Activated naive CD8-positive, alpha-beta T cell (primary cell): ENCODE data around the gene TMEM63C.
"Not testable (repeated sequence)": the region's sequence is repeated elsewhere in the genome, so short reads cannot be mapped to it uniquely, and the experiment has no call there.

Experiments used
- H3K27ac Mint-ChIP-seq: one replicate; pipeline ENCODE4 v1.8.0; 2021; ENCODE audit warnings: mixed read lengths
- H3K27me3 Mint-ChIP-seq: one replicate; pipeline ENCODE4 v1.8.0; 2021; ENCODE audit warnings: mixed read lengths
- H3K36me3 Mint-ChIP-seq: one replicate; pipeline ENCODE4 v1.8.0; 2021; ENCODE audit warnings: mixed read lengths
- H3K4me1 Mint-ChIP-seq: one replicate; pipeline ENCODE4 v1.8.0; 2021; ENCODE audit warnings: low read depth, mixed read lengths
- H3K4me3 Mint-ChIP-seq: one replicate; pipeline ENCODE4 v1.8.0; 2021; ENCODE audit warnings: mild to moderate bottlenecking, mixed read lengths
- H3K9me3 Mint-ChIP-seq: one replicate; pipeline ENCODE4 v1.8.0; 2021; ENCODE audit warnings: low read depth, mixed read lengths

Gene TMEM63C

DNA sequence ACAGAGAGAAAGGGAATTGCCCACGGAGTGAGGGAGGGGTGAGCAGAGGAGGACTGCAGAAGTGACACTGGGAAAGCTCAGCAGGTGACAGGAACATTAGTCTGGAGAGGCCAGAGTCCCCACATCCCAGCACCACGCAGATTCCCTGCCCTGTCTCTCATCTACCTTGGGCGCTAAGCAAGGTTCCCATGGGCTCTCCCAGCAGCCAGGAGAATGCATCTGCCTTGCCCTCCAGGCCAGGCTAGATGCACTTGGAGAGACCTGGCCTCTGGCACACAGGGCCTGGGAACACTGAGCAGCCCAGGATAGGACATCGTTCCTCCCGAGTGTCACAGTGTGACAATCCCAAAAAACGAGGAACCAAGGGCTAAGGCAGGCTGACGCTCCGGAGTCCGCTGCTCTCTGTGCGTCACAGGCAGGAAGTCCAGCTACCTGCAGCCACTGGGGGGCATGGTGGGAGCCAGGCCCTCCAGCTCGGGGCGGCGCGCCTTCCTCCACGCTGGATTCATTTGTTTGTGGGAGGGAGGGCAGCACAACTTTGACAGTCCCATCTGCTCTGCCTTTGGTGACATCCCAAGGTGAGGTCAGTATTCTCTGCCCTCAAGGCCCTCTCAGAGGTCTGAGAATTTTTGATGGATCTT lies 94.8 kb downstream of the TMEM63C start:
- Mint-ChIP-seq H3K36me3 (no peaks in the 10 kb centered on the region), H3K9me3 (no peaks in the 10 kb centered on the region), H3K4me1 (no peaks in the 10 kb centered on the region), H3K27me3 (peaks cover 6% of the 10 kb centered on the region), H3K27ac (no peak overlapping the region), H3K4me3 (no peak overlapping the region)

DNA sequence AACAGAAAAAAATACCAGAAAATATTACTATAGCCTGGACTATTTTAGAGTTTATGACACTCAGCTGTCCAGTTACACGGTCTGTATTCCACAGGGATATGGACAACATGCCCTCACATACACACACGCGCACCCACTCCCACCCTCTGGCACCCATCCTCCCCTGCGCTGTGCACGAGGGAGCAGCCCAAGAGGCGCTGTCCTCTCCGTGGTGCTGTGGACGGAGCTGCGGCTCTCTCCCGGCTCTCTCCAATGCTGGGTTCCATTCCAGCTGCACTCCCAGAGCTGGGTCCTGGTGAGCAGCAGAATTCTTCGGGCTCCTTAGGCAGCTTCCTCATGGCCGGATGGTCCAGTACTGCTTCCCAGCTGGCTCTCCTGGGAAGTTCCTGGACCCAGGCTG lies 95.4 kb downstream of the TMEM63C start:
- Mint-ChIP-seq H3K27ac (no peak overlapping the region), H3K27me3 (peaks cover 6% of the 10 kb centered on the region), H3K36me3 (no peaks in the 10 kb centered on the region), H3K4me1 (no peaks in the 10 kb centered on the region), H3K9me3 (no peaks in the 10 kb centered on the region), H3K4me3 (no peak overlapping the region)

DNA sequence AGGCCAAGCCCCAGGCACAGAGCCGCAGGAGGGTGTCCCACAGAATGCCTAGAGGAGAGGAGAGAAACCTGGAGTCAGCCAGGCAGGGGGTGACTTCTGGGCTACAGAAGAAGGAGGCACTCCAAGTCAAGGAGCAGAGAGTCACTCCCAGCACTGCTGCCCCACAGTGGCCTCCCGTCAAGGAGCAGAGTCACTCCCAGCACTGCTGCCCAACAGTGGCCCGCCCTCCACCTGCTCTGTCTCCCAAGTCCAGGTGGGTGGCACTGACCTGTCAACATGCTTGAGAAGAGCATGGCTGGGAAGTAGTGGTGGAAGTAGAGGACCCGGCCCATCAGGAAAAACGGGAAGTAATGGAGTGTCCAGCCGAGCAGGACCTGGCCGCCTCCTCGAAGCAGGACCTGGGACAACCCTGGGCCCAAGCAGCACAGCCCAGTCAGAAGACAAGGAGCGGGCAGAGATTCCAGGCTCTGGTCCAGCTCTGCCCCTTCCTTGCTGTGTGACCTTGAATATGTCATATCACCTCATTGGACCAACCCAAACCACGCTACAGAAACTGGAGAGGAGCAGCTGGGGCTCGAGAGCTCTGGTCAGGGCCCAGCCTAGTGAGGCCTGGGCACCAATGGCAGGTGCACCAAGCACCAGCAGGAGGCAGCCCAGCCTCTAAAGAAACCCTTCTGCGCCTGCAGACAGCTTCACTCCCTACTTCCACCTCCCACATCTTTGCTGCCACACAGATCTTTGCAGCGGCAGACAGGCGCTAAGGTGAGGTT lies 97.0 kb downstream of the TMEM63C start:
- H3K36me3 Mint-ChIP-seq, result no peaks in the 10 kb centered on the region
- no peak overlapping the region for H3K4me3 Mint-ChIP-seq
- no peaks in the 10 kb centered on the region for H3K4me1 Mint-ChIP-seq
- H3K27me3 Mint-ChIP-seq, result no peaks in the 10 kb centered on the region
- no peaks in the 10 kb centered on the region for H3K9me3 Mint-ChIP-seq
- no peak overlapping the region for H3K27ac Mint-ChIP-seq

DNA sequence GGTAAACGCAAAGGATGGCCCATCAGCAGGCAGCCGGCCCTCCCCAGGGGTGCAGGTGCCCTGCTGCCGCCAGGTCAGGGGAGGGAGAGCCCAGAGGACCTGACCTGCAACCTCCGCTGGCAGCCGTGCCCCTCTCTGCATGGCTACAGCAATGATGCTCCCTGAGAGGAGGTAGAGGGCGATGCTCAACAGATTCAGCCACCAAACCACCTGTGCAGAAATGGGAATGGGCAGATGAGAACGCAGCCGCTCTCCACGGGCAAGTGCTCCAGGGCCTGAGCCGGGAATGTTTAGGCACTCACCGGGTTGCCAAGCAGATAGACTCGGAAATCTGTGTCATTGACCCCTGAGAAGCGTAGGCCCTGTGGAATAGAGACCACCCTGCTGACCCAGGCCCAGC lies 98.1 kb downstream of the TMEM63C start:
- Mint-ChIP-seq H3K27me3 (no peaks in the 10 kb centered on the region), H3K27ac (no peak overlapping the region), H3K4me1 (no peaks in the 10 kb centered on the region), H3K4me3 (no peak overlapping the region), H3K36me3 (peaks cover 6% of the 10 kb centered on the region), H3K9me3 (no peaks in the 10 kb centered on the region)

GRCh38 chr14:77280921-77281320 lies 99.3 kb downstream of the TMEM63C start:
- peaks cover 13% of the 10 kb centered on the region for H3K36me3 Mint-ChIP-seq
- not testable (repeated sequence) for H3K4me1 Mint-ChIP-seq, H3K27me3 Mint-ChIP-seq, H3K4me3 Mint-ChIP-seq, H3K27ac Mint-ChIP-seq, H3K9me3 Mint-ChIP-seq

- H3K27me3 Mint-ChIP-seq, result no peaks in the 10 kb centered on the region
- H3K4me3 Mint-ChIP-seq, result no peak overlapping the region
- H3K9me3 Mint-ChIP-seq, result no peaks in the 10 kb centered on the region
- H3K27ac Mint-ChIP-seq, result no peak overlapping the region
- H3K36me3 Mint-ChIP-seq, result peaks cover 18% of the 10 kb centered on the region
- H3K4me1 Mint-ChIP-seq, result no peaks in the 10 kb centered on the region
Measured at GRCh38 chr14:77281852-77282410, 100.3 kb downstream of the TMEM63C start.

DNA sequence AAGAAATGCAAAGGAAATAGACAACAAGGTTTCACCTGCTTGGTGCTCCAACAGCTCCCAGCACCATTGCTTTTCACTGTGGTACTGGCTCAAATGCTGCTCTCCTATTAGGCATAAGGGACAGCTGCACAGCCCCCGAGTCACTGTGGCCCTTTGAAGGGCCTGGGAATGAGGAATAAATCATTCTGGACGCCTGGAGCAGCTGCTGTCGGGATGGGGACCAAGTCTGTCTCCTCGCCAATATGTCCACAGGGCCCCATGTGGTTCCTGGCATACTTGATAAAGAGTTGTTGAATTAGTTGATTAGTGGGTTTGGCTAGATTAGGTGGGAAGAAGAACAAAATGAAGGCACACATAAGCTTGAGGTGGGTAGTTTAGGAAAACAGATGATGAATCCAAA lies 102.5 kb downstream of the TMEM63C start:
- H3K4me1 Mint-ChIP-seq, result no peaks in the 10 kb centered on the region
- H3K27ac Mint-ChIP-seq, result no peak overlapping the region
- peaks cover 22% of the 10 kb centered on the region for H3K36me3 Mint-ChIP-seq
- no peak overlapping the region for H3K4me3 Mint-ChIP-seq
- no peaks in the 10 kb centered on the region for H3K9me3 Mint-ChIP-seq
- no peaks in the 10 kb centered on the region for H3K27me3 Mint-ChIP-seq

DNA sequence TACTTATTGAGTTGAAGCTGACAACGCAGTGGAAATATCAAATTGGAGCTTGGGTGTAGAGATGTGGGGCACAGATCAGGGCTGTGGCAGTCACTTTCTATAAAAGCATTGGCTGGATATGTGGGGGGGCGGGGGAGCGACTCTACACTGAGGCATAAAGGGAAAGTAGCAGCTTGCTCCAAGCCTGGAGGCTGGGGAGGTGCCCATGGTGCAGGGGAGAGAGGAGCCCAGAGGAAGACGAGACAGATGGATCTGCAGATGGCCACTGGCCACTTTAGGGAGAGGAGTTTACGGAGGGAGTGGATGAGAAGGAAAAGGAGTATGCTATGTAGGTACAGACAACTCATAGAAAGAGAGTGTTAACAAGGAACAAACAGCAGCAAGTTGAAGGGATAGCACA lies 102.9 kb downstream of the TMEM63C start:
- Mint-ChIP-seq H3K4me3 (no peak overlapping the region), H3K4me1 (no peaks in the 10 kb centered on the region), H3K36me3 (peaks cover 22% of the 10 kb centered on the region), H3K9me3 (no peaks in the 10 kb centered on the region), H3K27ac (no peak overlapping the region), H3K27me3 (no peaks in the 10 kb centered on the region)

DNA sequence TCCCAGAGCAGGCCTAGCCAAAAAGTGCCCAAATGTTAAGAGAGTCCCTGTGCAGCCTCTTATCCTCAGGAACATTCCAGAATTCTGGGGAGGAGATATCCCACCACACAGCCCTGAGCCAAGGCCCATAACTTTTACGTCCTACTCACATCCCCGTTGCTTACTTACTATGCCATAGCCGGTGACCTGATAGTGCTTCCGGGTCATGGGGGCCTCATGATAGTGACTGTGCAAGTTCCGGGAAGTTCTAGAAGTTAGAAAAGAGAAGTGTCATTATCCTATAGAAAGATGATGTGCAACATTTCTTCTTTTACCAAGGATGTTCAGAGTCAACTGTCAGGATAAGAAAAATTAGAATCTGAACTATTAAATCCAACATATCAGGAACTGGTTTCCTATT lies 105.0 kb downstream of the TMEM63C start:
- H3K36me3 Mint-ChIP-seq, result peaks cover 25% of the 10 kb centered on the region
- H3K4me3 Mint-ChIP-seq, result no peak overlapping the region
- no peak overlapping the region for H3K27ac Mint-ChIP-seq
- H3K9me3 Mint-ChIP-seq, result no peaks in the 10 kb centered on the region
- H3K4me1 Mint-ChIP-seq, result no peaks in the 10 kb centered on the region
- H3K27me3 Mint-ChIP-seq, result no peaks in the 10 kb centered on the region

- peaks cover 20% of the 10 kb centered on the region for H3K36me3 Mint-ChIP-seq
- H3K27me3 Mint-ChIP-seq, result no peaks in the 10 kb centered on the region
- H3K27ac Mint-ChIP-seq, result no peak overlapping the region
- H3K4me1 Mint-ChIP-seq, result no peaks in the 10 kb centered on the region
- H3K4me3 Mint-ChIP-seq, result no peak overlapping the region
- H3K9me3 Mint-ChIP-seq, result no peaks in the 10 kb centered on the region
Measured at GRCh38 chr14:77290705-77291104, 109.1 kb downstream of the TMEM63C start.

- H3K27me3 Mint-ChIP-seq, result no peaks in the 10 kb centered on the region
- no peak overlapping the region for H3K27ac Mint-ChIP-seq
- peaks cover 7% of the 10 kb centered on the region for H3K36me3 Mint-ChIP-seq
- no peak overlapping the region for H3K4me3 Mint-ChIP-seq
- no peaks in the 10 kb centered on the region for H3K9me3 Mint-ChIP-seq
- no peaks in the 10 kb centered on the region for H3K4me1 Mint-ChIP-seq
Measured at GRCh38 chr14:77296155-77296554, 114.6 kb downstream of the TMEM63C start.

GRCh38 chr14:77296906-77297305 lies 115.3 kb downstream of the TMEM63C start:
- Mint-ChIP-seq H3K4me1 (no peaks in the 10 kb centered on the region), H3K27me3 (no peaks in the 10 kb centered on the region), H3K36me3 (peaks cover 7% of the 10 kb centered on the region), H3K27ac (no peak overlapping the region), H3K9me3 (no peaks in the 10 kb centered on the region), H3K4me3 (no peak overlapping the region)

DNA sequence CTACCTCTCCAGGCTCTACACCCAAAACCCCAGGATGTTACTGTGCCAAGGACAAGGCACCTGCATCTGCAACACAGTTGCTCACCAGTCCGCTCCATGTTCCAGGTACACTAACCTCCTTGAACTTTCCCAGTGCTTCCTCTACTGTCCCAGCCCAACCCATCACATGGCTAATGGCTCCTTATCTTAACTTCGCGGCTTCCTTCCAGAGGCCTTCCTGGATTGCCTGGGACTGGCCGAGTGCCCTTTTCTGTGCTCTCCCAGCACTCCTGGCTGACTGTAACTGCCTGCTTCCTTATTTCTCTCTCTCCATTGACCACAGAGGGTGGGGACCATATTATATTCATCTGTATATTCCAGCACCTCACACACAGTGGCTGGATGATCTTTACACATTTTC lies 118.2 kb downstream of the TMEM63C start:
- H3K9me3 Mint-ChIP-seq, result no peaks in the 10 kb centered on the region

DNA sequence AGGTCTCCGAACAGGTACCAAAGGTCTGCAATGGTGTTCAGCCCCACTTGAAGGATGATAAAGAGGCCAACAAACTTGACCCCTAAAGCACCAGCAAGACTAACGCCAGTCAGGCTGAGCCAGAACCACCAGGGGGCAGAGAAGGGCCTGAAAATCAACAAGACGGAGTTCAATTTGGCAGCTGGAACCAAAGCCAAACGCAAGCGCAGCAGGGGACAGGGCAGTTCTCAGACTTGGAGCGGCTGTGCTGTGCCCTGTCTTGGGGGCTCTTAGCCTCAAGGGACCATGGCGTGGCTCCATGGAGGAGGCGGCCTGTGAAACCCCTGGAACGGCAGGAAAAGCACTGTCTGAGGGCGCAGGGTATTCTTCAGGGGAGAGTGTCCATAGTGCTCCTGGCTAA lies 119.5 kb downstream of the TMEM63C start:
- H3K27me3 Mint-ChIP-seq, result no peaks in the 10 kb centered on the region
- H3K27ac Mint-ChIP-seq, result no peak overlapping the region
- peaks cover 4% of the 10 kb centered on the region for H3K36me3 Mint-ChIP-seq
- H3K4me1 Mint-ChIP-seq, result peaks cover 12% of the 10 kb centered on the region
- no peak overlapping the region for H3K4me3 Mint-ChIP-seq
- no peaks in the 10 kb centered on the region for H3K9me3 Mint-ChIP-seq

More for the DNA sequence above, 118.2 kb downstream of the TMEM63C start:
- H3K4me1 Mint-ChIP-seq, result peaks cover 12% of the 10 kb centered on the region
- H3K27ac Mint-ChIP-seq, result no peak overlapping the region
- H3K27me3 Mint-ChIP-seq, result no peaks in the 10 kb centered on the region
- H3K36me3 Mint-ChIP-seq, result peaks cover 8% of the 10 kb centered on the region
- H3K4me3 Mint-ChIP-seq, result no peak overlapping the region

DNA sequence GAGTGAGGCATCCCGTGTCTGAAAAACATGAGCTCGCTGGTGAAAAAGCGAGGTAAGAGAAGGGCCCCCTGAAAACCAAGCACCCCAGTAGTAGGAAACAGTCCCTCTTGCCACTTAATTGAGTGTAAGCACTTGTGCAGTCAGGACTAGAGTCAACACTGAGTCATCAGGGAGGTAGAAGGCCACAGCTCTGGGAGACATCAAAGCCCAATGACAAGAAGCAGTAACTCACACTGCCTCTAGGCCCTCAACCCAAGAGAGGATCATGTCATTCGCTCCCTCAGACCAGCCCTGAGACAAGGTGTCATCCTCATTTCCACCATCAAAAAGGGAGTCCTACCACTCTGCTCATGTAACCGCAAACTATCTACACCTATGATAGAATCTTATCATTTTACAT lies 121.3 kb downstream of the TMEM63C start:
- Mint-ChIP-seq H3K9me3 (no peaks in the 10 kb centered on the region), H3K36me3 (peaks cover 4% of the 10 kb centered on the region), H3K4me1 (peaks cover 12% of the 10 kb centered on the region), H3K27ac (no peak overlapping the region), H3K27me3 (no peaks in the 10 kb centered on the region), H3K4me3 (no peak overlapping the region)
